Lung (tissue), 12 donors: ENCODE measurements around the gene AK8. TPM values are rescaled to one million over a fixed set of nuclear protein-coding genes. Genes with fewer than 3 reads are reported as not detected.

Experiments
- ATAC-seq: fragments of 200-7000 bp; cut with Tn5 transposase; one replicate; pipeline ENCODE4 v1.9.1; 2020; ENCODE audit warnings: moderate number of reproducible peaks; ENCODE audit not compliant: insufficient read depth, low FRiP score
- DNase-seq, 3 donors: peaks; one replicate each; pipeline ENCODE4 v3.0.0-alpha.2; 2013 to 2017
- H3K27ac ChIP-seq, 2 donors: one replicate each; pipeline ENCODE4 v1.5.1; 2013; ENCODE audit warnings: mild to moderate bottlenecking in 2 of 2, moderate library complexity in 2 of 2, control low read depth in 1 of 2, inconsistent platforms in 1 of 2, low read depth in 1 of 2, low read length in 1 of 2
- H3K27me3 ChIP-seq, 3 donors: one replicate each; pipeline ENCODE4 v1.5.1; 2013; ENCODE audit warnings: low read length in 2 of 3; ENCODE audit not compliant: control insufficient read depth in 3 of 3, insufficient read depth in 3 of 3
- H3K36me3 ChIP-seq, 4 donors: one replicate each; pipeline ENCODE4 v1.5.1; 2013; ENCODE audit warnings: low read length in 4 of 4, mild to moderate bottlenecking in 1 of 4, moderate library complexity in 1 of 4; ENCODE audit not compliant: control insufficient read depth in 4 of 4, insufficient read depth in 4 of 4
- H3K4me1 ChIP-seq, 5 donors: one replicate each; pipeline ENCODE4 v1.5.1; 2013; ENCODE audit warnings: low read length in 5 of 5, mild to moderate bottlenecking in 2 of 5, moderate library complexity in 1 of 5; ENCODE audit not compliant: control insufficient read depth in 5 of 5, insufficient read depth in 5 of 5
- H3K4me3 ChIP-seq: one replicate; pipeline ENCODE4 v1.5.1; 2013; ENCODE audit warnings: mild to moderate bottlenecking, control low read depth, moderate library complexity
- H3K9ac ChIP-seq, 2 donors: one replicate each; pipeline ENCODE4 v1.5.1; 2013; ENCODE audit warnings: low read length in 2 of 2, control low read depth in 1 of 2; ENCODE audit not compliant: insufficient read depth in 1 of 2
- H3K9me3 ChIP-seq, 4 donors: one replicate each; pipeline ENCODE4 v1.5.1; 2013; ENCODE audit warnings: low read length in 3 of 4, mild to moderate bottlenecking in 1 of 4, moderate library complexity in 1 of 4; ENCODE audit not compliant: control insufficient read depth in 4 of 4, insufficient read depth in 3 of 4
- CTCF ChIP-seq: IDR thresholded peaks from 2 replicates; pipeline ENCODE4 v1.5.1; 2012; ENCODE audit warnings: mild to moderate bottlenecking; ENCODE audit errors: control extremely low read depth, extremely low read depth
- WGBS, 2 donors: extraction: QIAGEN DNeasy Blood & Tissue Kit; methylation state at CpG; one replicate each; pipeline ENCODE4 v1.1.7; 2013; 5-methylcytosine and 5-hydroxymethylcytosine counted together
- polyA plus RNA-seq, 2 donors: library from polyadenylated mRNA; stranded (reverse); fragments of 200-250 nt; gene quantifications; one replicate each; pipeline ENCODE4 v1.2.1, GENCODE V29; 2013
- total RNA-seq, 2 donors: library from RNA; depleted of rRNA in 1 of 2; stranded (reverse); fragments of >200 nt in 1 of 2; gene quantifications; one replicate each; pipeline ENCODE4 v1.2.1, GENCODE V29; 2014 to 2021
- donor health status: control.
- donor health status: control.
- donor health status: Bipolar disorder and iron deficiency.
- donor health status: healthy.
- donor health status: DM: yes; HTN: yes; CAD: no.

The AK8 gene
- total and polyA plus RNA-seq, 4 donors, result 1.9 to 10.6 (median 3.7) TPM

- H3K9me3 ChIP-seq, result no peaks in the 10 kb centered on the region
- DNase-seq (no peak), ATAC-seq (no peak)
- H3K4me1 ChIP-seq, result peaks cover 0 to 9% (median 0%) of the 10 kb centered on the region in 5 donors
- no peaks in the 10 kb centered on the region for H3K27me3 ChIP-seq
- no peak for TF ChIP-seq CTCF
- WGBS, 2 donors, result 60 to 83% methylated on average over 4 of the region's 4 CpGs
- H3K27ac ChIP-seq, result no peak overlapping the region
- no peak overlapping the region for H3K4me3 ChIP-seq
- no peaks in the 10 kb centered on the region for H3K36me3 ChIP-seq
- no peak overlapping the region for H3K9ac ChIP-seq
Measured at GRCh38 chr9:132783006-132783405, 95.1 kb downstream of the AK8 start.

GRCh38 chr9:132782037-132782436 lies 96.0 kb downstream of the AK8 start:
- H3K27me3 ChIP-seq, result no peaks in the 10 kb centered on the region
- no peak overlapping the region for H3K27ac ChIP-seq
- no peak for DNase-seq
- no peaks in the 10 kb centered on the region for H3K9me3 ChIP-seq
- no peaks in the 10 kb centered on the region for H3K36me3 ChIP-seq
- ATAC-seq, result no peak
- TF ChIP-seq CTCF, result no peak
- H3K4me3 ChIP-seq, result no peak overlapping the region
- peaks cover 0 to 9% (median 0%) of the 10 kb centered on the region in 5 donors for H3K4me1 ChIP-seq
- no peak overlapping the region for H3K9ac ChIP-seq
- WGBS, 2 donors, result 77% methylated on average over 9 of the region's 9 CpGs

- Histone ChIP-seq H3K4me3 (no peak overlapping the region), H3K36me3 (no peaks in the 10 kb centered on the region), H3K9me3 (no peaks in the 10 kb centered on the region), H3K9ac (no peak overlapping the region), H3K27me3 (no peaks in the 10 kb centered on the region), H3K4me1 (peaks cover 0 to 4% (median 0%) of the 10 kb centered on the region in 5 donors), H3K27ac (no peak overlapping the region)
- DNase-seq (no peak), ATAC-seq (no peak)
- 47 to 54% methylated on average over 8 of the region's 8 CpGs for WGBS, 2 donors
- no peak for TF ChIP-seq CTCF
Measured at GRCh38 chr9:132780230-132781007, 97.7 kb downstream of the AK8 start.
